Smooth muscle cell (in vitro differentiated cells): ENCODE results near the gene MAPK1. TPM values are rescaled to one million over a fixed set of nuclear protein-coding genes. Genes with fewer than 3 reads are reported as not detected.

Experiments used
- DNase-seq: peaks from one replicate; lab custom pipeline; 2025; ENCODE audit not compliant: unreplicated experiment; lab: John Stamatoyannopoulos, UW
- H2AFZ ChIP-seq: fragments of 200-600 bp; sonication (generic); 2 replicates; pipeline ENCODE4 v1.6.0; 2016; ENCODE audit warnings: antibody characterized with exemption, low read depth, mild to moderate bottlenecking
- H3F3A ChIP-seq: fragments of 200-600 bp; sonication (generic); 2 replicates; pipeline ENCODE4 v1.6.0; 2017; ENCODE audit warnings: antibody characterized with exemption, low read depth
- H3K27ac ChIP-seq: fragments of 200-600 bp; sonication (generic); 2 replicates; pipeline ENCODE4 v1.5.1; 2016; ENCODE audit warnings: low read depth, mild to moderate bottlenecking
- H3K27me3 ChIP-seq: fragments of 200-600 bp; sonication (generic); 2 replicates; pipeline ENCODE4 v1.6.1; 2016; ENCODE audit warnings: low read depth, mild to moderate bottlenecking
- H3K36me3 ChIP-seq: fragments of 200-600 bp; sonication (generic); 2 replicates; pipeline ENCODE4 v1.5.1; 2016; ENCODE audit warnings: low read depth
- H3K4me1 ChIP-seq: fragments of 200-600 bp; sonication (generic); 2 replicates; pipeline ENCODE4 v1.5.1; 2016; ENCODE audit warnings: low read depth
- H3K4me2 ChIP-seq: fragments of 200-600 bp; sonication (generic); 2 replicates; pipeline ENCODE4 v1.6.0; 2016; ENCODE audit warnings: mild to moderate bottlenecking
- H3K4me3 ChIP-seq: fragments of 200-600 bp; sonication (generic); 2 replicates; pipeline ENCODE4 v1.5.1; 2016; ENCODE audit warnings: mild to moderate bottlenecking
- H3K79me2 ChIP-seq: fragments of 200-600 bp; sonication (generic); 2 replicates; pipeline ENCODE4 v1.6.0; 2016; ENCODE audit warnings: low read depth, mild to moderate bottlenecking
- H3K9ac ChIP-seq: fragments of 200-600 bp; sonication (generic); 2 replicates; pipeline ENCODE4 v1.6.0; 2016; ENCODE audit warnings: low read depth
- H3K9me3 ChIP-seq: fragments of 200-600 bp; sonication (generic); replicated peaks from 2 replicates; pipeline ENCODE4 v1.5.1; 2016; ENCODE audit warnings: low read depth
- H4K20me1 ChIP-seq: fragments of 200-600 bp; sonication (generic); 2 replicates; pipeline ENCODE4 v1.6.0; 2016; ENCODE audit warnings: low read depth
- WGBS: methylation state at CpG from one replicate; pipeline ENCODE4 v1.1.7; 2016; ENCODE audit warnings: low lambda C conversion rate; 5-methylcytosine and 5-hydroxymethylcytosine counted together
- polyA plus RNA-seq: library from polyadenylated mRNA; unstranded; fragments of >200 nt; fragmentation: Nextera tagmentation; extraction: Ambion mirVana; gene quantifications from 2 replicates; pipeline ENCODE4 v1.2.1, GENCODE V29; 2016
- total RNA-seq: library from RNA; depleted of rRNA; stranded (reverse); fragments of >200 nt; gene quantifications from 2 replicates; pipeline ENCODE4 v1.2.3, GENCODE V29; 2014
- TF ChIP-seq, protein P1 (sequence below): fragments of 200-600 bp; sonication (generic); IDR thresholded peaks from 2 replicates; pipeline ENCODE4 v1.5.1; 2017; ENCODE audit warnings: borderline replicate concordance, mild to moderate bottlenecking, antibody characterized with exemption; ENCODE audit not compliant: insufficient read depth, poor library complexity, severe bottlenecking

Gene MAPK1
- total and polyA plus RNA-seq, 2 experiments from 2014 or later, result 57.1 to 62.3 TPM

DNA sequence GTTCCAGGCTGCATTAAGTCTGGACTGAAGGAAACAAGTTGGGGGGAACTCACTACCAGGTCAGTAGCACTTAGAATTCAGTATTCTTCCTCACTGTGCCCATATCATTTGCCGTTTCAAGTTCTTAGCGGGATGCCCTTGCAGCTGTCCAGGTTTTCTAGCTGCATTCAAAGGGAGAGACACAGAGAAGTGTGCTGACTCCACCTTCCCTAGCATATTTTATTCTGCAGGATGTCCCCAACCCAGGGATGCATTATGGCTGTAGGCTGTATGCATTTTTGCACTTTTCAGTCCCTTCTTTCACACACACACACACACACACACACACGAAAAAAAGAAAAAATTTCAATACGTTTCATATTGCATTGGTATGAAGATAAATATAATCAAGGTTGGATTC lies 35.8 kb upstream of the MAPK1 start:
- no peak overlapping the region for H3K4me3 ChIP-seq
- no peaks in the 10 kb centered on the region for H3K9me3 ChIP-seq

DNA sequence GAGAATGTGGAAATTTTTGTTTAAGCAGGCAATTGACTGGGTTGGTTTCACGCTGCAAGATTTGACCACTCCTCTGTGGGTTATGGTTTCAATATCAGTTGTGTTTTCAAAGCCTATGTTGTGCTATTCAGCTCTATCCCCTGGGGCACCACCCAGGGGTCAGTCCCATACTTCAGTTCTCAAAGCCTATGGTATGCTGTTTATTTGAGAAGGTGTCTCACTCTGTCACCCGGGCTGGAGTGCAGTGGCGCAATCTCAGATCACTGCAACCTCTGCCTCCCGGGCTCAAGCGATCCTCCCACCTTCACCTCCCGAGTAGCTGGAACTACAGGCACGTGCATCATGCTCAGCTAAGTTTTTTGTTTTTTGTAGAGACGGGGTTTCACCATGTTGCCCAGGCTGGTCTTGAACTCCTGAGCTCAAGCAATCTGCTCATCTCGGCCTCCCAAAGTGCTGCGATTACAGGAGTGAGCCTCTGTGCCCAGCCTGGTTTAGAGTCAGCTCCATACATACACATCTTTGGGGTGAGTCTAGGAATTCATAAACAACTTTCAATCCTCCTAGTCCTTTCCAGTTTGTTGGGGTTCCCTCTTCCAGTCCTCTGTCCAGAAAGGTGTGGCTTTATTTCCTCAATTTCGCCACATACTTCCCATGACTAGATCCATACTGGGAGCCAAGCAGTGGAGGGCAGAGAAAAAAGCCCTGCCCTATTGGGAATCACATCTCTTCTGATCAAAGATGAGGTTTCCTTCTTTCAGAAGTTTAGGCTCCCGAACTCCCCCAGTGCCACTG lies 35.0 kb upstream of the MAPK1 start:
- Histone ChIP-seq H2AFZ (no peak overlapping the region), H3K4me2 (no peak overlapping the region), H3K27me3 (no peaks in the 10 kb centered on the region), H3K4me1 (no peaks in the 10 kb centered on the region), H3K36me3 (no peaks in the 10 kb centered on the region), H4K20me1 (no peaks in the 10 kb centered on the region), H3K9me3 (no peaks in the 10 kb centered on the region), H3K9ac (no peak overlapping the region), H3K4me3 (no peak overlapping the region), H3K79me2 (no peaks in the 10 kb centered on the region), H3K27ac (no peak overlapping the region), H3F3A (no peaks in the 10 kb centered on the region)
- 87% methylated on average over 12 of the region's 12 CpGs for WGBS
- TF ChIP-seq, protein P1, sequence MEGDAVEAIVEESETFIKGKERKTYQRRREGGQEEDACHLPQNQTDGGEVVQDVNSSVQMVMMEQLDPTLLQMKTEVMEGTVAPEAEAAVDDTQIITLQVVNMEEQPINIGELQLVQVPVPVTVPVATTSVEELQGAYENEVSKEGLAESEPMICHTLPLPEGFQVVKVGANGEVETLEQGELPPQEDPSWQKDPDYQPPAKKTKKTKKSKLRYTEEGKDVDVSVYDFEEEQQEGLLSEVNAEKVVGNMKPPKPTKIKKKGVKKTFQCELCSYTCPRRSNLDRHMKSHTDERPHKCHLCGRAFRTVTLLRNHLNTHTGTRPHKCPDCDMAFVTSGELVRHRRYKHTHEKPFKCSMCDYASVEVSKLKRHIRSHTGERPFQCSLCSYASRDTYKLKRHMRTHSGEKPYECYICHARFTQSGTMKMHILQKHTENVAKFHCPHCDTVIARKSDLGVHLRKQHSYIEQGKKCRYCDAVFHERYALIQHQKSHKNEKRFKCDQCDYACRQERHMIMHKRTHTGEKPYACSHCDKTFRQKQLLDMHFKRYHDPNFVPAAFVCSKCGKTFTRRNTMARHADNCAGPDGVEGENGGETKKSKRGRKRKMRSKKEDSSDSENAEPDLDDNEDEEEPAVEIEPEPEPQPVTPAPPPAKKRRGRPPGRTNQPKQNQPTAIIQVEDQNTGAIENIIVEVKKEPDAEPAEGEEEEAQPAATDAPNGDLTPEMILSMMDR, result no peak
- DNase-seq, result no peak

More for the DNA sequence above, 35.8 kb upstream of the MAPK1 start:
- Histone ChIP-seq H4K20me1 (no peaks in the 10 kb centered on the region), H3K4me2 (no peak overlapping the region), H3K27ac (no peak overlapping the region), H3K36me3 (no peaks in the 10 kb centered on the region), H3F3A (no peaks in the 10 kb centered on the region), H3K9ac (no peak overlapping the region), H3K4me1 (no peaks in the 10 kb centered on the region), H3K79me2 (no peaks in the 10 kb centered on the region), H3K27me3 (no peaks in the 10 kb centered on the region), H2AFZ (no peak overlapping the region)
- DNase-seq, result no peak
- TF ChIP-seq, protein P1, result no peak
- WGBS, result 86% methylated on average over 4 of the region's 4 CpGs

DNA sequence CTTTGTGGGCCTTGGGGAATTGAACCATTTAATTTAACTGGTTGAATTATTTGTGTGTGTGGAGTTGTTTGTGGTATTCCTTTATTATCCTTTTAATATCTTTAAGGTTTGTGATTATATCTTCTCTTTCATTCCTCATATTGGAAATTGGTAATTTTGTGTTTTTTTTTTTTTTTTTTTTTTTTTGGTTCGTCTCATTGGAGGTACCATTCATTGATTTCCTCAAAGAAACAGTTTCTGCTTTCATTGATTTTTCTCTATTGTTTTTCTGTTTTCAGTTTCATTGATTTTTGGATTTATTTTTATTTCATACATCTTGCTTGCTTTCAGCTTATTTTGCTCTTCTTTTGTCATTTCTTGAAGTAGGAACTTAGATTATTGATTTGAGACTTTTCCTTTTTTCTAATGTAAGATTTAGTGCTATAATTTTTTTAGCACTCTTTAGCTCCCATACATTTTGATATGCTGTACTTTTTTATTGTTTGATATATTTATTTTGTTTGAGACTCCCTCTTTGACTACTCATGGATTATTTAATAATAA lies 31.0 kb upstream of the MAPK1 start:
- no peaks in the 10 kb centered on the region for H3F3A ChIP-seq
- no peak overlapping the region for H3K4me2 ChIP-seq
- H3K36me3 ChIP-seq, result no peaks in the 10 kb centered on the region
- DNase-seq, result no peak
- H3K9ac ChIP-seq, result no peak overlapping the region
- H3K27ac ChIP-seq, result no peak overlapping the region
- no peaks in the 10 kb centered on the region for H3K4me1 ChIP-seq
- H2AFZ ChIP-seq, result no peak overlapping the region
- no peaks in the 10 kb centered on the region for H3K27me3 ChIP-seq
- TF ChIP-seq, protein P1, result no peak
- no peaks in the 10 kb centered on the region for H4K20me1 ChIP-seq
- whole genome bisulfite sequencing, result 80% methylated on average over 1 of the region's 1 CpG
- H3K9me3 ChIP-seq, result no peaks in the 10 kb centered on the region
- no peaks in the 10 kb centered on the region for H3K79me2 ChIP-seq
- no peak overlapping the region for H3K4me3 ChIP-seq
